Esophagus squamous epithelium (tissue), 4 donors: ENCODE measurements around the gene RPL3.

Experiments used
- POLR2A ChIP-seq, 4 donors: fragments of 450-650 bp; IDR thresholded peaks; one replicate each; pipeline ENCODE4 v1.6.1; 2017; ENCODE audit warnings: antibody characterized with exemption in 4 of 4, mild to moderate bottlenecking in 4 of 4, moderate library complexity in 3 of 4
- TF ChIP-seq, protein P1 (sequence below), 6 experiments: fragments of 450-650 bp in 4 of 6; fragments of 200-600 bp in 2 of 6; sonication (generic) in 2 of 6; IDR thresholded peaks; one replicate each; pipeline ENCODE4 v1.5.1; 2016 to 2019; ENCODE audit warnings: antibody characterized with exemption in 6 of 6, mild to moderate bottlenecking in 4 of 6, moderate library complexity in 4 of 6

- TF ChIP-seq, protein P1, sequence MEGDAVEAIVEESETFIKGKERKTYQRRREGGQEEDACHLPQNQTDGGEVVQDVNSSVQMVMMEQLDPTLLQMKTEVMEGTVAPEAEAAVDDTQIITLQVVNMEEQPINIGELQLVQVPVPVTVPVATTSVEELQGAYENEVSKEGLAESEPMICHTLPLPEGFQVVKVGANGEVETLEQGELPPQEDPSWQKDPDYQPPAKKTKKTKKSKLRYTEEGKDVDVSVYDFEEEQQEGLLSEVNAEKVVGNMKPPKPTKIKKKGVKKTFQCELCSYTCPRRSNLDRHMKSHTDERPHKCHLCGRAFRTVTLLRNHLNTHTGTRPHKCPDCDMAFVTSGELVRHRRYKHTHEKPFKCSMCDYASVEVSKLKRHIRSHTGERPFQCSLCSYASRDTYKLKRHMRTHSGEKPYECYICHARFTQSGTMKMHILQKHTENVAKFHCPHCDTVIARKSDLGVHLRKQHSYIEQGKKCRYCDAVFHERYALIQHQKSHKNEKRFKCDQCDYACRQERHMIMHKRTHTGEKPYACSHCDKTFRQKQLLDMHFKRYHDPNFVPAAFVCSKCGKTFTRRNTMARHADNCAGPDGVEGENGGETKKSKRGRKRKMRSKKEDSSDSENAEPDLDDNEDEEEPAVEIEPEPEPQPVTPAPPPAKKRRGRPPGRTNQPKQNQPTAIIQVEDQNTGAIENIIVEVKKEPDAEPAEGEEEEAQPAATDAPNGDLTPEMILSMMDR (IDR thresholded peaks at IDR 0.05), result no peak
- no peak for TF ChIP-seq POLR2A (IDR thresholded peaks at IDR 0.05)
Observed at GRCh38 chr22:39293766-39294368, 25.6 kb downstream of the RPL3 start.
